ENCODE measurements around the gene ABCC6.
"Not testable (repeated sequence)": the region's sequence is repeated elsewhere in the genome, so short reads cannot be mapped to it uniquely, and the experiment has no call there.

The ABCC6 gene

DNA sequence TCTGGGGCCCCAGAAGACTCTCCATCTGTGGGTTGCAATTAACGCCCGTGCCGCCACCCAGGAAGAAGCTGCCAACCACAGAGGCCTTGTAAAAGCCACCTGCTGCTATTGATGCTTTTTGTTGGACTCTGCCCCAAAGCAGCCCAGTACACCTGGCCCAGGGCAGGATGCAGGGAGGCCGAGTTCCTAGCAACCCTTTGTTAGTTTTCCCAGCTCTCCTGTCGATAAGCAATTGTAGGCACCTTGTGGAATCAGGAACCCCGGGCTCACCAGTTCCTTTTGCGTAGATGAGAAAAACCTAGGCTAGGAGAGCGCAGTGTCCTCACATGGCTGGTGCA is 103.3 kb downstream of the ABCC6 start:
- in situ Hi-C loops (cut with MboI; ENCODE audit: low sequenced_read_pairs) = no loop called here

DNA sequence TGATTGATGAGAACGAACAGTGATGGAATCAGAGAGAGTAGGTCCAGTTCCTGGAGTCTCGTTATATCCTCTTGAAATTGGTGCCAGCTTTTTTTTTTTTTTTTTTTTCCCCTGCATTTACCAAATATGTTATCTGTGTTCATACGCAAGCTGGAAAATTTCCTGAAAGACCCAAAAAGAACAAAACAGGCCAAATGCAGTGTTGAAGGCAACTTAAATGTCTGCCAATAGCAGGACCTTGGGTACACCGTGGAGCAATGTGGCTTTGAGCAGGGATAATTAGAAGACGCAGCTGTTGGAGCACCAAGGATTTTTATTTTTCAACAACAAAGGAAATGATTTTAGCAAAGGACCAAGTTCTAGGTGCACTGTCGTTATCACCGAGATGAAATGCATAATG is 105.0 kb downstream of the ABCC6 start:
- in situ Hi-C loops (cut with MboI; ENCODE audit: low sequenced_read_pairs) = no loop called here

DNA sequence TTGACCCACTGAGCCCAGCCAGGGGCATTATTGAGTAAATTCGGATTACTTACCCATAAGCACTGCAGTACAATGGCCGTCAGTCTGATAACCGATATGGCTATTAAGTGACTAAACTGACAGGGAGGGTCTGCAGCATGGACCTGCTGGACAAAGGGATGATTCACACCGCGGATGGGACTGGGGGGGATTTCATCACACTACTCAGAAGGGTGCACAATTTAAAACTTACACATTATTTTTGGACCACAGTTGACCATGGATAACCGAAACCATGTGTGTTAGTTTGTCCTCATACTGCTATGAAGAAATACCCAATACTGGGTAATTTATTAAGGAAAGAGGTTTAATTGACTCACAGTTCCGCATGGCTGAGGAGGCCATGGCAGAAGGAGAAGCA is 106.5 kb downstream of the ABCC6 start:
- in situ Hi-C loops (cut with MboI; ENCODE audit: low sequenced_read_pairs) = no loop called here

DNA sequence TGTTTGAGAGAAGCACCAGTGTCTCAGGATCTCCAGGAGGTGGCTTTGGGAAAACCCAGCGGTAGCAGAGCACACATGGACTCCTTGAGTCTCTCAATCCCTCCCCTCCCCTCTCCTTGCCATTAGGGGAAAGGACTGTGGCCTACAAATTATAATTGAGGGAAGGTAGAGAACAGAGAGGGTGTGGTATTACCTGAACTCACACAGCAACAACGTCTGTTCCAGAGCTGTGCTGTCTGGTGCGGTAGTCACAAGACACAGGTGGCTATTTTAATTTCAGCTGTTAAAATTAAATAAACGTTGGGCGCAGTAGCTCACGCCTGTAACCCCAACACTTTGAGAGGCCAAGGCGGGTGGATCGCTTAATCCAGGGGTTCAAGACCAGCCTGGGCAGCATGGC is 110.2 kb downstream of the ABCC6 start:
- in situ Hi-C loops (cut with MboI; ENCODE audit: low sequenced_read_pairs) = no loop called here

DNA sequence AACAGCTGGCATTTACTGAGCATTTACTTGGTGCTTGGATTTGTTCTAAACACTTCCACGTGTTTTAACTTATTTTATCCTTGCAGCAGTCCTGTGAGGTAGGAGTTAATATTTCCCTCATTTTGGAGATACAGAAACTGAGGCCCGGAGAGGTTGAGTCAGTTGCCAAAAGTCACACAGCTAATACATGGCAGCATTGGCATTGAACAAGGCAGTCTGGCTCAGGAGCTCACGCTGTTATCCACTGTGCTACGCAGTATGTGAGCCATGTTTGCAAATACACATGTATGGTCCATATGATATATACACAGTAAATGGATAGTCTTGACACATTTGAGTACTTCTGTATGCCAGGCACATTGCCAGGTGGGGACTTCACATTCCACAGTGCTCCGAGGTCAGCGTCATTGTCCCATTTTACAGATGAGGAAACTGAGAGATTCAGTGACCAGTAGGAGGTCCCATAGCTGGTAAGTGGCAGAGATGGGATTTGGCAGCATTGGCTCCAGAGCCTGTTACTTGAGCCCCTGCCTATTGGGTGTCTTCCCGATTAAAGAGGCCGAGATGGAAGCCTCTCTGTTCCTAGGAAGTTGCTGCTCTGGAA is 110.7 kb downstream of the ABCC6 start:
- in situ Hi-C loops (cut with MboI; ENCODE audit: low sequenced_read_pairs) = no loop called here

DNA sequence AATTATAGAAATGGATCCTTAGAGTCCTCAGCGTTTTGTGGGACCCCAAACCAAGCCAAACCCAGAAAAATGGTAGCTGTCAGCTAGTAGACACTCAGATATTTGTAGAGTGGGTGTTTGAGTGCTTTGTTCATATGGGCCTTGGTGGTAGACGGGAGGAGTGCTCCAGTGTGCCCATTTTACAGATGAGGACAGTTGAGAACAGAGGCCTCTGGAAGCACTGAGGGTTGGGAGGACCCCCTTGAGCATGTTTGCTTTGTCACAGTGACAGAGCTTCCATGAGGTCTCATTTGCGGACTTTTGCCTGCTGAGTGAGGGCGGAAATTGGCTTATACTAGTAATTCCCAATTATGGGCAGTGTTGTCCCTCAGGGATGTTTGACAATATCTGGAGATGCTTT is 111.7 kb downstream of the ABCC6 start:
- in situ Hi-C loops (cut with MboI; ENCODE audit: low sequenced_read_pairs) = no loop called here

DNA sequence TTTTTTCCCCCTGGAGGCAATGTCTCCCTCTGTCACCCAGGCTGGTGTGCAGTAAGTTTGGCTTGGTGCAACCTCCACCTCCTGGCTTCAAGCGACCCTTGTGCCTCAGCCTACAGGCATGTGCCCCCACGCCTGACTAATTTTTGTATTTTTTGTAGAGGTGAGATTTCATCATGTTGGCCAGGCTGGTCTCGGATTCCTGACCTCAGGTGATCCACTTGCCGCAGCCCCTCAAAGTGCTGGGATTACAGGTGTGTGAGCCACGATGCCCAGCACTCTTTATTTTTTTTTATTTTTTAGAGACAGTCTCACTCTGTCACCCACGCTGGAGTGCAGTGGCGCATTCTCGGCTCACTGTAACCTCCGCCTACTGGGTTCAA is 113.2 kb downstream of the ABCC6 start:
- in situ Hi-C loops (cut with MboI; ENCODE audit: low sequenced_read_pairs) = no loop called here

DNA sequence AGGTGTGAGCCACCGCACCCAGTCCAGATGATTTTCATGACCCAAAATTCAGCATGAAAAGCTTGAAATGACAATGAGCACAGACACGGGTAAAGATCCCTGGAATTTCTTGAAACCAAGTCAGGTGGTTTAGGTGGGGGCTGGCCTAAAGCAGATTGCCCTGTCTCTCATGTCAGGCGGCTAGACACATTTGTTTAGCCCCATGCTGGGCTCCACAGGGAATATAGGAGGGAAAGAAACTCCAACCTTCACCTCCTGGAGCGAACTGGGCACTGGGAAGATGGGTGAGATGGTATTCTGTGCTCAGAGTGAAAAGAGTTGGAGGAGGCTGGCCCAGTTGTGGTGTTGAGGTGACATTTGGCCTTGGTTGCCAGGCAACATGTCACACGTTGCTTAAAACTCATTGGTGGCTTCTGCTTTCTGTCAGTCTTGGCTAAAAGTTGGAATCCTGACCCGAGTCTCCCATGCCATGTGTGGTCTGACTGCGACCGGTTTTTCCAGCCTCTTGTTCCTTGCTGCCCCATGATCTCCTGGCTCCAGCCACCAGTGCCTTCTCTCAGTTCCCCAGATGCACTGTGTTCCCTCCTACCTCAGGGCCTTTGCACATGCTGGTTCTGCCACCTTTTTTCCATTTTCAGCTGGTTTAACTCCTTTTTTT is 113.7 kb downstream of the ABCC6 start:
- in situ Hi-C loops (cut with MboI; ENCODE audit: low sequenced_read_pairs) = no loop called here

DNA sequence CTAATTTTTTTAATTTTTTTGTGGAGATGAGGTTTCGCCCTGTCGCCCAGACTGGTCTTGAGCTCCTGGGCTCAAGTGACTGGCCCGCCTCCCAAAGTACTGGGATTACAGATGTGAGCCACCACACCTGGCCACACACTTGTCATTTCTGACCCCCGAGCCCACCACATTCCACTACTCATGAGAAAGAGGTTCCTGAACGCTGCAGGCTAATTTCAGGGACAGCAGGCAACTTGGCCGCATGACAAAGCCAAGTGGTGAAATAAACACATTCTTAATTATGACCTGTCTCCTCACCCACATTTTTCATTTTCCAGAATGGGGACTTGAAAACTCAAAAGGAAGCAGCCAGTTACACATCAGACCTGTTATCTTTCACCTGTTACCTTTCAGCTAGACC is 114.5 kb downstream of the ABCC6 start:
- in situ Hi-C loops (cut with MboI; ENCODE audit: low sequenced_read_pairs) = no loop called here

DNA sequence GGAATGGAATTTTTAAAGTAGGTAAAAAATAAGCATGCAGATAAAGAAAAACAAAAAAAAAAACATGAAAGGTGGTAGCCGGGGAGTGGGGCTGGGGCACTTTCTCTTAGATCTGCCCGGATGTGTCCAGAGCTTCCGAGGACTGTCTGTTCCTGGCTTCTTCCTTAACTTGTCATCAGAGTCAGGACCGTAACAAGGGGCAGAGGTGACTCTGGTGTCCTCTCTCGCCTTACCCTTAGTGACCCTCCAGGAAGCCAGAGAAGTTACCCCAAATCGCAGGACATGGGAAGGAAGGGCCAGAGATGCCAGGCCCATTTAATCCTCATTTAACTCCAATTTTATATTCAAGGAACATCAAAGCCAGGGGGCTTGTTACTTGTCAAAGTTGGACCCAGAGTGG is 115.5 kb downstream of the ABCC6 start:
- in situ Hi-C loops (cut with MboI; ENCODE audit: low sequenced_read_pairs) = no loop called here

DNA sequence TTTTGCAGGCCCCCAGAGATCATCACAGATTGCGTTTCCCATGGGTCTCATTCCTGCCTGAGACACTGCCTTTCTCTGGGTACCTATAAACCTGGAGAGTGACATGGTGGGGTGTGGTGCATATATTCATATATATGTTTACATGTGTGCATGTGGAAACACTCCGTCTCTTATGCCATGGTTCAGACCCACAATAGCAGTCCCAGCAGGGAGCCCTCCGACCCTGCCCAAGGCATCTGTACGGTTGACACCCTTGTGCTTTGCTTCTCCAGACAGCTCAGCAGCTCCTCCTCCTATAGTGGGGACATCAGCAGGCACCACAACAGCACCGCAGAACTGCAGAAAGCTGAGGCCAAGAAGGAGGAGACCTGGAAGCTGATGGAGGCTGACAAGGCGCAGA is 116.8 kb downstream of the ABCC6 start:
- in situ Hi-C loops (cut with MboI; ENCODE audit: low sequenced_read_pairs) = no loop called here

DNA sequence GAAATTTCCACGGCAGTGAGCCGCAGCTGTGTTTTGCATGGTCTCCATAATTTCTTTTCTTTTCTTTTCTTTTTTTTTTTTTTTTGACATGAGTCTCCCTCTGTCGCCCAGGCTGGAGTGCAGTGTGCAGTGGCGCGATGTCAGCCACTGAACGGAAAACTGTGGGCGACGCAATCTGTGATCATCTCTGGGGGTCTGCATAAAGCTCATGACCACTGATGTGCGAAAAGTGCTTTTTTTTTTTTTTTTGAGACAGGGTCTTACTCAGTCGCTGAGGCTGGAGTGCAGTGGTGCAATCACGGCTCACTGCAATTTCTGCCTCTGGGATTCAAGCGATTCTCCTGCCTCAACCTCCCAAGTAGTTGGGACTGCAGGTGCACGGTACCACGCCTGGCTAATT is 117.6 kb downstream of the ABCC6 start:
- in situ Hi-C loops (cut with MboI; ENCODE audit: low sequenced_read_pairs) = no loop called here

DNA sequence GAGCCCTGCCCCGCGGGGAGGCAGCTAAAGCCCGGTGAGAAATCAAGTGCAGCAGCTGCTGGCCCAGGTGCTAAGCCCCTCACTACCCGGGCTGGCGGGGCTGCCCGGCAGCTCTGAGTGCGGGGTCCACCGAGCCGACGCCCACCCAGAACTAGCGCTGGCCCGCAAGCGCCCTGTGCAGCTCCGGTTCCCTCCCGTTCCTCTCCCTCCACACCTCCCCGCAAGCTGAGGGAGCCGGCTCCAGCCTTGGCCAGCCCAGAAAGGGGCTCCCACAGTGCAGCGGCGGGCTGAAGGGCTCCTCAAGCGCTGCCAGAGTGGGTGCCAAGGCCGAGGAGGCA is 118.5 kb downstream of the ABCC6 start:
- in situ Hi-C loops (cut with MboI; ENCODE audit: low sequenced_read_pairs) = not testable (repeated sequence)

DNA sequence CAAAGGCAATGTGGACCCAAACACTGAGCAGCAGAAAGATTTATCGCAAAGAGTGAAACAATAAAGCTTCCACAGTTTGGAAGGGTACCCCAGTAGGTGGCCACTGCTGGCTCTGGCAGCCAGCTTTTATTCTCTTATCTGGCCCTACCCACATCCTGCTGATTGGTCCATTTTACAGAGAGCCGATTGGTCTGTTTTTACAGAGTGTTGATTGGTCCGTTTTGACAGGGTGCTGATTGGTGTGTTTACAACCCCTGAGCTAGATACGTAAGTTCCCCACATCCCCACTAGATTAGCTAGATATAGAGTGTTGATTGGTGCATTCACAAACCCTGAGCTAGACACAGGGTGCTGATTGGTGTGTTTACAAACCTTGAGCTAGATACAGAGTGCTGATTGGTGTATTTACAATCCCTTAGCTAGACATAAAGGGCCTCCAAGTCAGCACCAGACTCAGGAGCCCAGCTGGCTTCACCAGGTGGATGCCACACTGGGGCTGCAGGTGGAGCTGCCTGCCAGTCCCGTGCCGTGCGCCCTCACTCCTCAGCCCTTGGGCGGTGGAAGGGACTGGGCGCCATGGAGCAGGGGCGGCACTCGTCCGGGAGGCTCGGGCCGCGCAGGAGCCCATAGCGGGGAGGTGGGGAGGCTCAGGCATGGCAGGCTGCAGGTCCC is 119.0 kb downstream of the ABCC6 start:
- in situ Hi-C loops (cut with MboI; ENCODE audit: low sequenced_read_pairs) = not testable (repeated sequence)

DNA sequence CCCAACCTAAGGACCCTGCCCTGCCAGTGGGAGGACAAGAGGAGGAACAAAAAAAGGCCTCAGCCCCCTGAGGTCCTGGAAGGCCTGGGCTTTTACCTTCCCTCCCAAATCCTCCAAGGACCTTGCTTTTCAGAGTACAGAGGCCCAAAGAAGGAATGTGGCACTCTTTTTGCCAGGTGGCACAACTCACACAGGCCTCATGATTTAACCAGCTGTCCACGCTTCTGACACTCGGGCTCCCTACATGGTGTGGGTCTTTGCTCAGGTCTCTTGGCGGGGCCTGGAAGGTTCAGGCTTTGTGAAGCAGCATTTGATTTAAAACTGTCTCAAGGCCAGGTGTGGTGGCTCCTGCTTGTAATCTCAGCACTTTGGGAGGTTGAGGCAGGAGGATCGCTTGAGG is 120.6 kb downstream of the ABCC6 start:
- in situ Hi-C loops (cut with MboI; ENCODE audit: low sequenced_read_pairs) = no loop called here

DNA sequence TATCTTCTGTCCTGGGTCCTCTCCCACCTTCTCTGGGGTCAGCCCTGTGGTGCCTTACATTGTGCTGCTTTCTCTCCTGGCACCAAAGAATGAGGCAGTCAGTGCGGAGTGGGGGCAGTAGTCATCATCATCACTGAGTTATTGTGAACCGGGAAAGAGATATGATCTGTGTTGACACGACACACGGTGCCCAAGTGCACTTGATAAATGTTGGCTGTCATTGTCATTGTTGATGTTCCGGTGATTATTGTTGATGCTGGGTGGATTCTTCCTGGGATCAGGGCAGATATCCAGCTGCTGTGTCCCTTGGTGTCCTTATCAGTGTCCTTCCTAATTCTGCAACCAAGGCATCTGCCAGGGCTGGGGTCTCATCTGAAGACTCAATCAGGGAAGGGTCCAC is 121.7 kb downstream of the ABCC6 start:
- in situ Hi-C loops (cut with MboI; ENCODE audit: low sequenced_read_pairs) = no loop called here

DNA sequence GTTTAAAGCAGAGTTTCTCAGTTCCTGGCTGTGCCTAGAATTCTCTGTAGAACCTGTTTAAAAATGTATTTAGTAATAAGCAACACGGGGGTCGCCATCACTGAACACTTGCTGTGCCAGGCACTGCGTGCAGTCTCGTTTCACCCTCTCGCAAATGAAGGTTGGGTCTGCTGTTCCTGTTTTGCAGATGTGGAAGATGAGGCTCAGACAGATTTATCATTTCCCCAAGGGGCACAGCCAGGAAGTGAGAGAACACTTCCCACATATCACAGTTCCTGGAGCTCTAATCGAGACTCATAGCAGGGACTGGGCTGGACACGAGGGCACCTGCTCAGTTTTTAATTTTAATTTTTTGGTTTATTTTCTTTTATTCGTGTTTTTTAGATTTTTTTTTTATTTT is 122.7 kb downstream of the ABCC6 start:
- in situ Hi-C loops (cut with MboI; ENCODE audit: low sequenced_read_pairs) = no loop called here

DNA sequence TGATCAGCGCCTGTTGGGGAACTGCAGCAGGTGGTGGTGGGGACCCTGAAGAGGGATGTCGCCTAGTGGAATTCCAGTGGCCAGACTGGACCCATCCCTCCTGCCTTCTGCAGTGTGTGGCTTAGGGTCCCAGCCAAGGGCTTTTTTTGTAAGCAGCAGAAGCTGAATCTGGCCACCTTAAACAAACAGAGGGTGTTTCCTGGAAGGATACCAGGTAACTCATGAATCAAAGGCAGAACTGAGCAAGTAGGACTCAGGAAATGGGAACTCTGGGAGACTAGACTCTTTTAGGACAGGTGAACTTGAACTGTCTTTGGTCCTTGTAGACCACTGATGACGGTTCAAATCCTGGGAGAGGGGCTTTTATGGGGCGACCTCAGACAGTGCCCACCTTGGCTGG is 124.0 kb downstream of the ABCC6 start:
- in situ Hi-C loops (cut with MboI; ENCODE audit: low sequenced_read_pairs) = no loop called here
